ENCODE results near the gene MKRN2OS. TPM values are rescaled to one million over a fixed set of nuclear protein-coding genes. Genes with fewer than 3 reads are reported as not detected.

The MKRN2OS gene
- total RNA-seq, 1 donor from 2014 or later = not detected

DNA sequence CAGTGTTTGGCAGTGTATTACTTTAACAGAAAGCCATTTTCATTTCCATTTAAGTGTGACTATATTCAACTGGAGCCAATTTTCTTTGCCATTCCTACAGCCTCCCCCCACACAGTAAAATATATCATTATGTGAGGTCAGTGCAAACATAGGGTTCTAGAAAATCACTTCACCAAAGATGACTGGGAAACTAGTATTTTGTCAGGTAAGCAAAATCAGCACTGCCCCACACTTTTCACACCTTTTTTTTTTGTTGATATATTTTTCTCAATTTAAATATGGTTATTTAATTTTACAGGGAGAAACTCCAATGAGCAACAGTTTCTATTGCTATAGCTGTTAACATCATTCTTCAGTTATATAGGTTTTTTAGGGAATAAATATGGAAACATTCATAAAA is 29.7 kb downstream of the MKRN2OS start:
- no peak for DNase-seq (ENCODE audit: low read depth in 2 of 2)

GRCh38 chr3:12513694-12514446 is 31.4 kb downstream of the MKRN2OS start:
- peak in 1 of 2 donors; percentile 7 for DNase-seq (ENCODE audit: low read depth in 2 of 2)

GRCh38 chr3:12512534-12513118 is 32.7 kb downstream of the MKRN2OS start:
- no peak for DNase-seq (ENCODE audit: low read depth in 2 of 2)

DNA sequence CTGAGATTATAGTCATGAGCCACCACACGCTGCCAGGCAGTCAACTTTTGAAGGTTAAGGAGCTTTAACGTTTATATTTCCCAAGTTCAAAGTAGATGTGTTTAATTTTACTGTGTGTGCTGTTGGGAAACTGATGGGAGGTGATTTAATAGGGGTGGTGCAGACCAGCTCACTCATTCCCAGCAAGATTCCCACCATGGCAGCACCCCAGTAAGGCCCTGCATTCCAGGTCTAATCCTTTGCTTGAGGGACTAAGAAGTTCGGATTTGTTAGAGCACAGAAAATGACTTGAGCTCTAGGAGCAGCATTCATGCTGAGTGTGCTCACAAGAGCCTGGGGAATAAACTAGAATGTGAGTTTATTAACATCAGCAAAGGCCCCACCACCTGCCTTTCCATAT is 35.8 kb downstream of the MKRN2OS start:
- no peak for DNase-seq (ENCODE audit: low read depth in 2 of 2)

DNA sequence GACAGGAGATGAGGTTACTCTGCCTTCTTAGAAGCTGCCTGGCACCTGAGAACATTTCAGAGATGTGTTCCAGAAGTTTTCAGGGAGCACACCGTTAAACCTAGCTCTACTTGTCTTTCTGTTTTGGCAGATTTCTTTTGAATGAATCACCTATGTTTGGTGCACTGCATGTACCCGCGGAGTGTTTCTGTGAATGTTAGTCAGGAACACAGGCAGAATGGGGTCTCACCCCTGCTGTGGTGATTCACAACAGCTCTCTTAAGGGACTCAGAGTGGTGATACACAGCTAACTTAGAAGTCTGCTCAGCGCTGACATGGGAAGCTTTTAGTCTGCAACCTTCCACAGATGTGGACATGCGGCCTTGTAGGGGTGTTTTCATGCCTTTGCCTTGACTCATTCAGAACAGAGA is 37.0 kb downstream of the MKRN2OS start:
- DNase-seq (ENCODE audit: low read depth in 2 of 2) = peak; percentile 48 to 86

- peak; percentile 42 to 51 for DNase-seq (ENCODE audit: low read depth in 2 of 2)
Observed at GRCh38 chr3:12507591-12508281, 37.6 kb downstream of the MKRN2OS start.

DNA sequence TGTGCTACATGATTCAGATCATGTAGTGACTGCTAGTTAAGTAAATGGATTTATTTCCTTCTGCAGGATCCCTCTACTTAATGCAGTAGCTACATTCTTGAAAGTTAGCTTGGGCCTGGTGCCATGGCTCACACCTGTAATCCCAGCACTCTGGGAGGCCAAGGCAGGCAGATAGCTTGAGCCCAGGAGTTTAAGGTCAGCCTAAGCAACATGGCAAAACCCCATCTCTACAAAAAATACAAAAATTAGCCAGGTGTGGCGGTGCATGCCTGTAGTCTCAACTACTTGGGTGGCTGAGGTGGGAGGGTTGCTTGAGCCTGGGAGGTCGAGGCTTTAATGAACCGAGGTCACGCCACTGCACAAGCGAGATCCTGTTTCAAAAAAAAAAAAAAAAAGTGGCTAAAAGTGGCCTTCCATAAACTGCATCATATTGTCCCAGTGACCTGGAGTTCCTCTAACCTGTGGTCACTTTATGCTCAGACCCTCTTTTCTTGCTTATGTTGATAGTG is 39.0 kb downstream of the MKRN2OS start:
- no peak for DNase-seq (ENCODE audit: low read depth in 2 of 2)

- DNase-seq (ENCODE audit: low read depth in 2 of 2) = no peak
Observed at GRCh38 chr3:12503126-12503957, 42.0 kb downstream of the MKRN2OS start.

- no peak for DNase-seq (ENCODE audit: low read depth in 2 of 2)
Observed at GRCh38 chr3:12501360-12502020, 43.8 kb downstream of the MKRN2OS start.

DNA sequence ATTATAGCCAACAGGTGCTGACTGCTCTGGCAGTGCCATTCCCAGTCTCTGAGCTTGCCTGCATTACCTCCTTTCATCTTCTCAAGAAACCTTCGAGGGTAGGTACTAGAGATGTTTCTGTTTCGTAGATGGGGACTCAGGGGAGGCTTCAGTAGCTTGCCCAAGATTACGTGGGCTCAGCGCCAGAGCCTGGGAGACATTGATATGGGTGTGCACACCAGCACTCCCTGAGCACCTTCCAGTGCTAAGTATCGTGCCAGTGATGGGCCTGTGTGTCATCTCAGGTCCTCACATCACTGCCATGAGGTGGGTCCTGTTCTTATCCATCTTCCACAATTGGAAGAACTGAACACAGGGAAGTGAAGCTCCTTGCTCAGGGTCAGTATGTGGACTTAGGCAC is 45.8 kb downstream of the MKRN2OS start:
- DNase-seq (ENCODE audit: low read depth in 2 of 2) = no peak

GRCh38 chr3:12496453-12496761 is 48.9 kb downstream of the MKRN2OS start:
- no peak for DNase-seq (ENCODE audit: low read depth in 2 of 2)

GRCh38 chr3:12495749-12496452 is 49.4 kb downstream of the MKRN2OS start:
- no peak for DNase-seq (ENCODE audit: low read depth in 2 of 2)

DNA sequence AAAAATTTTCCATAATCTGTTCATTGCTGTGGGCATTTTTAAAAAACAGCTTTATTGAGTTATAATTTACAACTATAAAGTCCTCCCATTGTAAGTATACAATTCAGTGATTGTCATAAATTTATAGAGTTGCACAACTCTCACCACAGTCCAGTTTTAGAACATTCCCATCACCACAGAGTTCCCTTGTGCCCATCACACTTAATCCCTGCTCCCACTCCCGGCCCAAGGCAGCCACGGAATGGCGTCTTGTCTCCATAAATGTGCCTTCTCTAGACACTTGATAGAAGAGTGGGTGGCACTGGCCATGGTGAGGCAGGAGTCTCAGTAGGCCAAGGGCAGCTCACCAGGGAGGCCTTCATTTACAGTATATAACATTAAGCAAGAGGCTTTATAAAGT is 54.8 kb downstream of the MKRN2OS start:
- DNase-seq (ENCODE audit: low read depth in 2 of 2) = no peak

DNA sequence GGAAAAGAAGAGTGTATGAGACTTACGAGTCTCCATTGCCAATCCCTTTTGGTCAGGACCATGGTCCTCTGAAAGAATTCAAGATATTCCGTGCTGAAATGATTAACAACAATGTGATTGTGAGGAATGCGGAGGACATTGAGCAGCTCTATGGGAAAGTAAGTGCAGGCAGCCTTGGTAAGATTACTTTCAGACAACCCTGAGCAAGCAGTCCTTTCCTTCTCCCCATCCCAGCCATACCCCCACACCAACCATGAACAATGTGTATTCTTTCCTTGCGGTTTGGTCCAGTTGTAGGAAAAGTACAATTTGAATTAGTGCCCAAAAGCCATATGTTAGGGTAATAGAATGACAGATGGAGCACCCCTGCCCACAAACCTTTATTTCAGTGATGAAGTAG is 55.5 kb downstream of the MKRN2OS start:
- no peak for DNase-seq (ENCODE audit: low read depth in 2 of 2)

Other genes starting within 250 kb of the MKRN2OS start
- 5.4 and 8.7 TPM in 2 replicates for gene TSEN2, start 61.0 kb downstream of the MKRN2OS start, total RNA-seq
- gene MKRN2, start 11.6 kb upstream of the MKRN2OS start, total RNA-seq = 21.6 and 23.3 TPM in 2 replicates
- 74.8 and 84.7 TPM in 2 replicates for gene RAF1, start 118.6 kb upstream of the MKRN2OS start, total RNA-seq
- not detected in 2 replicates for gene TMEM40, start 213.8 kb upstream of the MKRN2OS start, total RNA-seq

Measured in lung microvascular endothelial cell (primary cell).